ENCODE data around the gene KRT20.
"Not testable (repeated sequence)": the region's sequence is repeated elsewhere in the genome, so short reads cannot be mapped to it uniquely, and the experiment has no call there.

KRT20 gene

DNA sequence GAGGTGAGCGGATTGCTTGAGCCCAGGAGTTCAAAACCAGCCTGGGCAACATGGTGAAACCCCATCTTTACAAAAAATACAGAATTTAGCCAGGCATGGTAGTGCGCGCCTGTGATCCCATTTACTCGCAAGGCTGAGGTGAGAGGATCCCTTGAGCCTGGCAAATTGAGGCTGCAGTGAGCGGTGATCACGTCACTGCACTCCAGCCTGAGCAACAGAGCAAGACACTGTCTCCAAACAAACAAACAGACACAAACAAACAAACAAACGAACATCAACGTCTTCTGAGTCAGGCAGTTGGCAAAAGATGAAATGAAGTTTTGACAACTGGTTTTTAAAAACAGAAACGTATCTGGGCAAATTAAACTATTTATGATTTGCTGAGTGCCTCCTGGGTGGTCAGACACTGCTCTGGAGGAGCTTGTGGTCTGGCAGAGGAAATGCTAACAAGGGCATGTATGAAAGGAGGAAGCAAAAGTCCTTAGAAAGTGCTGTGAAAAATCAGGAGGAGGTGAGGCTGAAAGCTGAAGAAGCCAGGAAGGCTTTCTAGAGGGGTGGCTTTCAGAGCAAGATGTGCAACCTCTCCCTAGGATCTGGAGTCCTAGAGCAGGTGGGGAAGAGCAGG, 10.2 kb upstream of the KRT20 start:
- no peak for DNase-seq

DNA sequence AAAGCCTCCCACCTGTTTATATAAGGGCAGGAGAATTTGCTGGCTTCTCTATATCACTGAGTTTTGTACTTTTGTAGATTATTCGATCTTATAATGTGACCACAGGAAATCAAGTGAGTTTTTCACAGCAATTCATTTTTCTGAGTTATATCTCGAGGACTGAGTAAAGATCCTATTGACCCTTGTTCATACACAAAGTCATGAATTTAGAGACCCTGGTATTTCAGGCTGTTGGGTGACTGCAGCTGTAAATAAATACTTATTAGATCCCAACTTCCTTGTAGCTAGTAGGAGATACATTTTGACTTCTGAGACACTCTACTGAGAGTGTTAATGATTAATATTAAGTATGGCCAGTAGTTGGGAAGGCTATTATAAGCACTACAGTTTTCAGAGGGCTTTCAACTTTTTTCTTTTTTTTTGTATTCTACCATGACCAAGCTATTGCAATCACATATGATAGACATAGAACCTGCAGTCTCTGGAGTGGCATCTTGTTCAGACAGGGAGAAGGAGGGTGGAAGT, 3.2 kb upstream of the KRT20 start:
- no peak for DNase-seq

- no peak for DNase-seq
These were observed 1.0 kb upstream of the KRT20 start for GRCh38 chr17:40886090-40886489.

- no peak for DNase-seq
These were observed 1.3 kb downstream of the KRT20 start for GRCh38 chr17:40883626-40884334.

- no peak for DNase-seq
These were observed 2.0 kb downstream of the KRT20 start for GRCh38 chr17:40883031-40883430.

GRCh38 chr17:40879026-40879425, 6.0 kb downstream of the KRT20 start:
- no peak for DNase-seq

GRCh38 chr17:40878044-40878443, 7.0 kb downstream of the KRT20 start:
- no peak for DNase-seq

DNA sequence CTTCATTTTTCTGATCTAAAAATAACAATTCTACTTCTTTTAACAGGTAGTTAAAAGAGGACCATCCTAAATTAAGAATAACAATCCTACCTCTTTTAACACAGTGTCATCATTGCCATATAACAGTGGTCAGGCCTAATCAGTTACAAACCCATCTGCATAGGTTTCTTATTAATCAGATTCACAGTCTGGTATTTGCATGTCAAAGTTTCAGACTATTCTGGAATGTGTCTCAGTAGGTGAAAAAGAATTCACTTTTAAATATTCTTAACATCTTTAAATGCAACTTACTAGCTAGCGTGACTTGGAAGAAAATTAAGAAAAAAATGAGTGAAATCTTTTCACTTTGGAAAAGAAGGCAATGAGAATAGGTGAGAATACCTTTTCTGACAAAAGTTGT, 11.2 kb downstream of the KRT20 start:
- DNase-seq = no peak

GRCh38 chr17:40873255-40873654, 11.8 kb downstream of the KRT20 start:
- DNase-seq = no peak

DNA sequence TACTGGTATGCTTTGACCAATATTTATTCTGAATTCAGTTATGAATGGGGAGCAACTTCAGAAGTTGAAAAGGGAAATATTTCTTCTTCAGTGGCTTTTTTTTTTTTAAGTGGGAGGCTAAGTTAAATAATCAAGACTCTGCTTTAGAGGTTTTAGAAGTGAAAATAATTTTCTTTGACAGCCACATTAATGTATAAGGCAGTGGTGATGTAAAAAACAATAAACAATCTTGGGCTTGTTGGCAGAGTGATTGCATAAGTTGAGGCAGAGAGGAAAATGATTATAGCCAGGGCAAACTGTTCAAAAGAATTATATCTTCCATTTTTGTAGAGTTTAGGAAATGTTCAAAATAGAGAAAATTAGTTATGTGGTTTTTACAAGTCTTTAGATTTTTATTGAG, 12.6 kb downstream of the KRT20 start:
- no peak for DNase-seq

DNA sequence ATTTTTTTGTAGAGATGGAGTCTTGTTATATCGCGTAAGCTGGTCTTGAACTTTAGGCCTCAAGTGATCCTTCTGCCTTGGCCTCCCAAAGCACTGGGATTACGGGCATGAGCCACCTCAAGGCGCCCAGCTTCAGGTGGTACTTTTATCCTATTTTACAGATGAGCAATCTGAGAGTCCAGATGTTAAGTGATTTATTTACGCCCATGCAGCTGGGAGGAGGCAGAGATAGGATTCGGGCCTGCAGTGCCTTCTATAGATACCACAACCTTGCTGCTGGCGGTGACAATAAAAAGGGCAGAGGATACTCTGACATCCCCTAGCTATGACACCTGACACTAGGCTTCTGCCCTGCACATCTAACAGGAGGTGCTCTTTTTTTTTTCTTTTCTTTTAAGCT, 13.7 kb downstream of the KRT20 start:
- no peak for DNase-seq

DNA sequence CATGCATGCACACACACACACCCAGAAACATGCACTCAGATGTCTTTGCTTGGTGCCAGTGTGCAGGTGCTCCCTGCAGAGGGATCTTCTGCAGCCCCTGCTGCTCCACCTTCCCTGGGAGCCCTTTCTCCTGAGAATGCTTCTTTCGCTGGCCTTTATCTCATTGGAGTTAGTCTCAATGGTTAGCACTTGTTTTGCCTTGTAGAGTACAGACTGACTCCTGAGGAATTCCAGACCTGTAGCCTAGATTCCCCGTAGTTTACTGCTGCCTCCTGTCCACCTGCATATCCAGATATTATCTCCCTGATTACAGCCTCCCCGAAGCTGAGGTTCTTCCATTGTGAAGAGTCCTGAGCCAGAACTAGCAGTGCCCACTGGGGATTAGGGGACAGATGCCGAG, 14.9 kb downstream of the KRT20 start:
- DNase-seq = no peak

- DNase-seq = no peak
These were observed 18.2 kb downstream of the KRT20 start, which contains the start of gene KRT12 for GRCh38 chr17:40866838-40867237. KRT12 (minus strand) TSS chr17:40867223; CDS start chr17:40867186, 37 bp downstream.

- DNase-seq = peak; percentile 50
These were observed 20.2 kb downstream of the KRT20 start for GRCh38 chr17:40864661-40865390.

DNA sequence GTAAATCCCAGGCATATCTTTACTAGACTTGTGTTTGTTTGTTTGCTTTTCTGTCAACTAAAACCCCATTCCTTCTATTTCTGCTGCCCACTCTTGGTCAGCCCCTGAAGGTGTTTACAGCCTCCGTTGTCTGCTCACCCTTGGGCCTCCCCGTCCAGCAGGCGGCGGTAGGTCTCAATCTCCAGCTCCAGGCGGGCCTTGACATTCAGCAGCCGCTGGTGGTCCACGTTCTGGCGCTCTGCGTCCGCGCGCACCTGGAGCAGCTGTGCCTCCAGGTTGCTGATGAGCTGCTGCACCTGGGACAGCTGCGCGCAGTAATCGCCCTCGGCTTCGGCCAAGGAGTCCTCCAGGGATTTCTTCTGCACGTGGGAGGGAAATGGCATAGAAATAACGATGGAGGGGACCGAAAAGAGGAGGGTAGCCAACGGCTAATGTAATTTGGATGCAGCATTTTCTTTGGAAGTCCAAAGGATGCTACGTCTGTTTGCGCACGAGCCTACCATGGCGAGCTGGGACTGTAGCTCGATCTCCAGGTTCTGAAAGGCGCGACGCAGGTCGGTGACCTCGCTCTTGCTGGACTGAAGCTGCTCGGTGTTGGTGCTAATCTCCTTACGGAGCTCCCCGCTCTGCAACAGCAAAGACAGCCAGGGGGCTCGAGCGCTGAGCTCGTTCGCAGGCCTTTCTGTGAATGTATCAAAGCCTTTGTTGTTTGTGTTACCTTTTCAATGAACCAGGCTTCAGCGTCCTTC, 21.9 kb downstream of the KRT20 start:
- no peak for DNase-seq

GRCh38 chr17:40859536-40859935, 25.5 kb downstream of the KRT20 start:
- DNase-seq = no peak

- not testable (repeated sequence) for DNase-seq
These were observed 26.4 kb downstream of the KRT20 start for GRCh38 chr17:40858667-40859066.

GRCh38 chr17:40857535-40857934, 27.5 kb downstream of the KRT20 start:
- peak; percentile 35 for DNase-seq

DNA sequence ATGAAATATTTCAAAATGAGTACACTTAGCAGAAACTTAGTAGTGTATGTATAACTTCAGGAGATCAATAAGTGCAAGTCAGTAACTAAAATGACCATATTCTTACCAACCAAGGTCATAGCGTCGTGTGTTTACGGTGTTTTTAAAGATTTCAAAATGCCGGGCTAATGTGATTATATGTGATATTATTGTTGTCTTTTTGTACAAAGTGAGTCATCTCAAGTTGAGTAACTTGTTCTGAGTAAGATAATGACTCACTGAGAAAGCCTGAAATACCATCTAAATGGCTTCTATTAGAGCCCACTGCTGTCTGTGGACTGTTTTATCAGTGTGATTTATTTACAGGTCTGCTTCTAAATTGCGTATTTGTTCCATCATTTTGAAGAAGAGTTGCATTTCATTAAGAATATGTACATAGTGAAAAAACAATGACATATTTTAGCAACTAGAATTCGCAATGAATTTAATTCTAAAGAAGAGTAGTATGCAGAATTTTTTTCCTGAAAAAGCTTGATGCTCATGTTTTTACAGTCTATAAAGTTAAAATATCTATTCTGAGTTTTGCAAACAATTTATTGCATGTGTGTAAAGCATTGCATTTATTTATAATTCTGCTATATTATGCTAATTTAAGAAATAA, 30.7 kb downstream of the KRT20 start:
- DNase-seq = no peak

- DNase-seq = no peak
These were observed 32.7 kb downstream of the KRT20 start for GRCh38 chr17:40852364-40852763.

- DNase-seq = no peak
These were observed 34.6 kb downstream of the KRT20 start for GRCh38 chr17:40850293-40850972.

GRCh38 chr17:40849723-40850122, 35.3 kb downstream of the KRT20 start:
- no peak for DNase-seq

Data from right hindlimb (tissue), 1 donor.